GM12801 (cell line): ENCODE data around the gene CADM4.

Source experiments
- TF ChIP-seq, protein P1 (sequence below): IDR thresholded peaks from one replicate; pipeline ENCODE4 v1.5.1; 2011; ENCODE audit warnings: control low read depth; ENCODE audit not compliant: insufficient read length; ENCODE audit errors: extremely low read depth

The CADM4 gene

DNA sequence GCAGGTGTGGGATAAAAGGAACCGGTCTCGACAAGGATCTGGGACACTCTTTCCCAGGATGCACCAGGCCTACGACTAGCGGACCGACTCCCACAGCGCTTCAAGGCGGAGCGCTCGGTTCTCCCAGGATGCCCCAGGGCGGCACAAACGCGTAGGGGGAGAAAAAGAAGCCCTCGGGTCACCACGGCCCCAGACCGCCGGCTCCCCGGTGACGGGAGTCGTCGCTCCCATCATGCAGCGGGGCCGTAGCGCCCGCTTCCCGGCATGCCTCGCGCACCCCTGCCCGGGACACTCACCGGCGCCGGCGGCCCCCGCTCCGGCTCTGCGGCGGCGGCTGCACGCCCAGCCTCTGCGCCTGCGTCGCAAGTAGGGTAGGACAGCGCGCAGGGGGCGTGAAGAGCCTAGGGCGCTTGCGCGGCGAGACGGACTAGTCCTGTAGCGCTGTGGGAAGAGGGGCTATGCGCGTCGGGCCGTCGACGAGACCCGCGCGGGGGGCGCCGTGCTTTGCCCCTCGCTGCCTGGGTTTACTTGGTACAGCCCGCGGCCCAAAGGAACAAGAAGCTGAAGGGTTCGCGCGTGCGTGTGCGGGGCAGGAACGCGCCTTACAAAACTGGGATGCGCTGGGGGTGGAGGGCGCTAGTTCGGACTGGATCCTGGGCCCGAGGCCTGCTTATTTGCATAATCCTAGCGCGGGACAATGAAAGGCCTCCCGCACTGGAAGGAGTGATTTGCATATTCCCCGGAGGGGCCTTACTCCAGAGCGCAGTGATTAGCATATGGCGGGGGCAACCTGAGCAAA is 20.2 kb downstream of the CADM4 start, which contains the start of gene ZNF428:
Gene ZNF428, minus strand, starts transcription at position 368 of the 799 bp plus-strand sequence. CDS start 5,325 bp downstream, outside the sequence.
- TF ChIP-seq, protein P1, sequence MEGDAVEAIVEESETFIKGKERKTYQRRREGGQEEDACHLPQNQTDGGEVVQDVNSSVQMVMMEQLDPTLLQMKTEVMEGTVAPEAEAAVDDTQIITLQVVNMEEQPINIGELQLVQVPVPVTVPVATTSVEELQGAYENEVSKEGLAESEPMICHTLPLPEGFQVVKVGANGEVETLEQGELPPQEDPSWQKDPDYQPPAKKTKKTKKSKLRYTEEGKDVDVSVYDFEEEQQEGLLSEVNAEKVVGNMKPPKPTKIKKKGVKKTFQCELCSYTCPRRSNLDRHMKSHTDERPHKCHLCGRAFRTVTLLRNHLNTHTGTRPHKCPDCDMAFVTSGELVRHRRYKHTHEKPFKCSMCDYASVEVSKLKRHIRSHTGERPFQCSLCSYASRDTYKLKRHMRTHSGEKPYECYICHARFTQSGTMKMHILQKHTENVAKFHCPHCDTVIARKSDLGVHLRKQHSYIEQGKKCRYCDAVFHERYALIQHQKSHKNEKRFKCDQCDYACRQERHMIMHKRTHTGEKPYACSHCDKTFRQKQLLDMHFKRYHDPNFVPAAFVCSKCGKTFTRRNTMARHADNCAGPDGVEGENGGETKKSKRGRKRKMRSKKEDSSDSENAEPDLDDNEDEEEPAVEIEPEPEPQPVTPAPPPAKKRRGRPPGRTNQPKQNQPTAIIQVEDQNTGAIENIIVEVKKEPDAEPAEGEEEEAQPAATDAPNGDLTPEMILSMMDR: no peak

DNA sequence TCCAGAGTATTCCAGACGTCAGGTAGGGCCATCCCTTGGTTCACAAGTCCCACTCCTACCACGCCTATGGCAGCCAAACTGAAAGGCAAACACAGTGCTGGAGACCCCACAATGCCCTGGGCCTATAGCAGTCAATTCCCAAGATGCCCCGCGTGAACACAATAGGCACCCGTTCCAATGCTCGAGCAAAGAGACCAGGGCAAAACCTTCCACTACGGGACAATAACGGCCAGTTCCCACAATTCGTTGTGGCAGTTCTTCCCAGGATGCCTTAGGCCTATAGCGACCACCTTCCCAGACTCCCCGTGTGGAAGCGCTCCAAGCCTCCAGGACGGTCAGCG is 20.8 kb downstream of the CADM4 start:
- TF ChIP-seq, protein P1: no peak

DNA sequence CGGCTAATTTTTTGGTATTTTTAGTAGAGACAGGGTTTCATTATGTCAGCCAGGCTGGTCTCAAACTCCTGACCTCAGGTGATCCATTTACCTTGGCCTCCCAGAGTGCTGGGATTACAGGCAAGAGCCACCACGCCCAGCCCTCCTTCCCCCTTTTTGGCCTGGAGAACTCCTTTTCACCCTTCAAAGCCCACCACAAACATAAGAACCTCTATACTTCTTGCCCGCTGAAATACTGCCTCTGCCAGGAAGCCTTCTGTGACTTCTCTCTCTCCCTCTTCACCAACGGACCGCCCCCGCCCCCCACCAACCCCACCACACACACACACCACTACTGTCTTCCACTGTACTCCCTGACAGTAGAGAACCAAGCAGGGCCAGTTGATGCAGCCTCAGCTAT is 22.7 kb downstream of the CADM4 start:
- TF ChIP-seq, protein P1: no peak

DNA sequence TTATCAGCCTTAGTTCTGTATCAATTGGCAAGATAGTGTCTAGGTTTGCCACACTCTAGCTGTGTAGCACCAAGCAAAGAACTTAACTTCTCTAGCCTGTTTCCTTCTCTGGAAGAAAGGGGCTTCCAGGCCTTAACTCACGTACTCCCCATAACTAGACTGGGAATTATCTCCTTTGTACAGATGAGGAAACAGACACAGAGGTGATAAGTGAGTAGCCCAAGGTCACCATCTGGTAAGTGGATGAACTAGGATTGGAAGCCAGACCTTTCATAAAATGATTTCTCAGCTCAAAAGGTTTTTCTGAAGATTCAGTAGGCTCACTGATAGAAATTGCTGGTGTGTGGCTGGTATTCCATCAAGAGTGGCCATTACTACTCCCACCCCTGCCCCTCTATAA is 23.3 kb downstream of the CADM4 start:
- TF ChIP-seq, protein P1: no peak

DNA sequence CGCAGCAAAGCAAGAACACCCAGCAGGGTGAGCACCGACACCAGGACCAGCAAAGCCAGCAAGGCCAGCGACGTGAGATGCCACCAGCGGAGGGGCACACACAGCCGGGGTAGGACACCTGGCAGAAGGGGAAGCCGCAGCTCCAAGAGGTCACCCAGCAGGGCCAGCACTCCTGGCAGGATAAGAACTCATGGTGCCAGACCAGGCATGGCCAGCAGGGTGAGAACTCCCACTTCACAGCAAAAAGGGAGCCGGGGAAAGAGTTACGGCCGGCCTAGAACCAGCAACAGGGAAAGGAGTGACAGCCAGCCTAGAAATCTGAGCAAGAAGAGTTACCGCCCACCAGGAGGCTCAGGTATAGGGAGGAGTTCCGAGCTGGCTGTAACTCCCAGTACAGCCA is 27.3 kb downstream of the CADM4 start:
- TF ChIP-seq, protein P1: no peak

DNA sequence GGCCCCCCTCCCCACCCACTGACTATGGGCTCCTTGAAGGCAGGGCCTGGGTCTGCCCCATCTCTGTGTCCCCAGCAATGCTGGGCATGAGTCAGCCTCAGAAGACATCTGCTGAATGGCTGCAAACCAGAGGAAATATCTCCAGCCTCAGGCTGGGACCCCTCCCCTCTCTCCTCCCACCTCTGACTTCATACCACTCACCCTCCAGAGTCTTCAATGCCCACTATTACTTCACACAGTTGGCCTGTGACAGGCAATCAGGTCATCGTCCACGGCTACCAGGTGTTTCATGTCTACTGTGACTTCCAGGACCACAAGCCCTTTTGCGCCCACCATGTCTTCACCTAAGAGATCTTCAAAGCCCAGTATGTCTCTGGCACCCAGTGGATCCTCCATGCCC is 27.9 kb downstream of the CADM4 start, which contains the start of gene SRRM5:
Gene SRRM5, plus strand, starts transcription at position 301 of the 400 bp plus-strand sequence. Its CDS starts 34 bp downstream, at position 335.
- TF ChIP-seq, protein P1: no peak

DNA sequence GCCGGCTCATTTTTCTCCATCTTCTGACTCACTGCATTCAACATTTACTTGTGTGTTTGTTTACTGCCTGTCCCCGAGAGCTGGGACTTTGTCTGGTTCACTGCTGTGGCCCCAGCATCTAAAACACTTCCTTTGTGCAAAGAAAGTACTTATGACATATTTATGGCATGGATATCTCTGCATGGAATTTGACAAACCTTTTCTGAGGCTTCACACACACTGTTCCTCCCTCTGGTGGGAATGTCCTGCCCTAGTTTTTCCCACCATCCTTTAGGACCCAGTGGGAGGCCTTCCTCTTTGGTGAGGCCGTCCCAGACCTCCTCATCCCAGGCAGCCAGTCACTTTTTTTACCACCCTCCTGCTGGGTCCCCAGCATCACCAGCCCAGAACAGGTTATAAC is 29.2 kb downstream of the CADM4 start:
- TF ChIP-seq, protein P1: no peak
